OCI-LY1 (cell line): Measurements from ENCODE around the gene SYT7.

ENCODE experiments used
- CTCF ChIP-seq: fragments of 200-600 bp; sonication (generic), shearing (Covaris generic); IDR thresholded peaks from 2 replicates; pipeline ENCODE4 v1.5.1; 2017; ENCODE audit warnings: mild to moderate bottlenecking, antibody characterized with exemption, low read length, moderate library complexity, mixed read lengths
- EZH2 ChIP-seq: fragments of 200-600 bp; sonication (generic), shearing (Covaris generic); IDR thresholded peaks from 2 replicates; pipeline ENCODE4 v1.8.0; 2017; ENCODE audit warnings: borderline replicate concordance, mixed run types, mild to moderate bottlenecking, antibody characterized with exemption, low read length, moderate library complexity, mixed read lengths

DNA sequence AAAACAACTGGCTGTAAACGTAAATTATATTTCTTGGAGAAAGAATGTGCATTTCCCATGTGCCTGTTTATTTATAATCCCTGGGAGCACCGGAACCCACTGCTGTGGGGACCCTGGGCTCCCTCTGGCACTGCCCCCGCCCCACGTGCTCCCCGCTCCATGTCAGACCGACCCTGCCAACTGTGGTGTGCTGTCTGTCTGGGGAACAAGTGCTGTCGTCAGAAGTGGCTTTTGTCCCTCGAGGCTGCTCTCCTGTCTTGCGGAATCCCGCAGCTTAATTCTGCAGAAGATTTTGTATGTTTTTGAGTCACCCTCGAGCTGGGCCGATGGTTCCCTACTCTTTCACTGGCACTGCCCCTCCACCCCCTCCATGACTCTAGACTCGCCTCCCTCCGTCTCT is 69.9 kb downstream of the SYT7 start:
- no peak for TF ChIP-seq CTCF
- no peak for TF ChIP-seq EZH2
